Thyroid gland (tissue), 4 donors: ENCODE measurements around the gene COG2. TPM values are rescaled to one million over a fixed set of nuclear protein-coding genes. Genes with fewer than 3 reads are reported as not detected.
"Not testable (repeated sequence)": the region's sequence is repeated elsewhere in the genome, so short reads cannot be mapped to it uniquely, and the experiment has no call there.

Experiments used
- DNase-seq, 2 donors: peaks; one replicate each; pipeline ENCODE4 v3.0.0-alpha.2; 2019
- H3K27ac ChIP-seq, 3 donors: fragments of 200-600 bp; sonication (generic); 1 replicate in 2 of 3; 2 replicates in 1 of 3; pipeline ENCODE4 v1.5.1; 2016 to 2019; ENCODE audit warnings: mild to moderate bottlenecking in 1 of 3, moderate library complexity in 1 of 3
- H3K27me3 ChIP-seq: fragments of 200-600 bp; sonication (generic); one replicate; pipeline ENCODE4 v1.5.1; 2019
- H3K36me3 ChIP-seq, 2 donors: fragments of 200-600 bp; sonication (generic); one replicate each; pipeline ENCODE4 v1.5.1; 2016 to 2019
- H3K4me1 ChIP-seq, 2 donors: fragments of 200-600 bp; sonication (generic); one replicate each; pipeline ENCODE4 v1.5.1; 2017 to 2019
- H3K4me3 ChIP-seq, 3 donors: fragments of 200-600 bp; sonication (generic); replicated peaks in 1 of 3; 1 replicate in 2 of 3; 2 replicates in 1 of 3; pipeline ENCODE4 v1.5.1; 2016; ENCODE audit warnings: mild to moderate bottlenecking in 1 of 3
- H3K9me3 ChIP-seq: fragments of 200-600 bp; sonication (generic); one replicate; pipeline ENCODE4 v1.5.1; 2017
- POLR2A ChIP-seq, 2 donors: fragments of 450-650 bp; IDR thresholded peaks; one replicate each; pipeline ENCODE4 v1.6.1; 2017; ENCODE audit warnings: antibody characterized with exemption in 2 of 2, mild to moderate bottlenecking in 2 of 2, moderate library complexity in 1 of 2
- WGBS, 2 donors: methylation state at CpG; one replicate each; pipeline ENCODE4 v1.1.5; 2017; 5-methylcytosine and 5-hydroxymethylcytosine counted together
- intact Hi-C: fragments of 100-400 bp; cut with DNase I; formaldehyde crosslinking; loops from one replicate; pipeline ENCODE4 v1.15.1; 2023
- total RNA-seq, 4 donors: library from RNA; depleted of rRNA; stranded (reverse); fragments of >200 nt; gene quantifications; one replicate each; pipeline ENCODE4 v1.2.3, GENCODE V29; 2016
- TF ChIP-seq, protein P1 (sequence below), 6 experiments: fragments of 200-600 bp in 3 of 6; fragments of 450-650 bp in 3 of 6; sonication (generic) in 3 of 6; IDR thresholded peaks; one replicate each; pipeline ENCODE4 v1.5.1; 2016 to 2019; ENCODE audit warnings: antibody characterized with exemption in 6 of 6, mild to moderate bottlenecking in 2 of 6, inconsistent platforms in 1 of 6, moderate library complexity in 1 of 6

Gene COG2
- total RNA-seq, 4 donors from 2014 or later, result 36.3 to 48.1 (median 37.5) TPM

DNA sequence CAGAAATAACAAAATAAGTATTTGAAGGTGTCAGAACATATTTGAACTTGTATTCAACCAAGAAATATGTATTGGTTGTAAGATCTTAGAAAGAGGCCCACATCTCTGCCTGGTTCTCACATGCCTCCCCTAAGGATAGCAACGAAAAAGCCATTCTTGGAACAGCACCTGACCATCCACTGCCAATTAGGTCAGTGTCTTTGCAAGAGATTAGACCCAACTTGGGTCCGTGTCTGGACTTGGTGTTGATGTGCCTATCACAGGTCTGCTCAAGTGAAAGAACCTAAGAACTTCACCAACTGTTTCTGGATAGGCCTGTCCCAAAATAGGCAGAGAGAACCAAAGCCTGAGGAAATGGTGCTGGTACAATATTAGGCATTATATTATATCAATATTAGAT, 46.0 kb upstream of the COG2 start:
- DNase-seq, result no peak
- Histone ChIP-seq H3K27me3 (no peaks in the 10 kb centered on the region), H3K4me3 (no peak overlapping the region), H3K36me3 (no peaks in the 10 kb centered on the region), H3K4me1 (no peaks in the 10 kb centered on the region), H3K9me3 (no peaks in the 10 kb centered on the region), H3K27ac (no peak overlapping the region)
- WGBS, 2 donors, result 76 to 86% methylated on average over 2 of the region's 2 CpGs
- TF ChIP-seq, protein P1, sequence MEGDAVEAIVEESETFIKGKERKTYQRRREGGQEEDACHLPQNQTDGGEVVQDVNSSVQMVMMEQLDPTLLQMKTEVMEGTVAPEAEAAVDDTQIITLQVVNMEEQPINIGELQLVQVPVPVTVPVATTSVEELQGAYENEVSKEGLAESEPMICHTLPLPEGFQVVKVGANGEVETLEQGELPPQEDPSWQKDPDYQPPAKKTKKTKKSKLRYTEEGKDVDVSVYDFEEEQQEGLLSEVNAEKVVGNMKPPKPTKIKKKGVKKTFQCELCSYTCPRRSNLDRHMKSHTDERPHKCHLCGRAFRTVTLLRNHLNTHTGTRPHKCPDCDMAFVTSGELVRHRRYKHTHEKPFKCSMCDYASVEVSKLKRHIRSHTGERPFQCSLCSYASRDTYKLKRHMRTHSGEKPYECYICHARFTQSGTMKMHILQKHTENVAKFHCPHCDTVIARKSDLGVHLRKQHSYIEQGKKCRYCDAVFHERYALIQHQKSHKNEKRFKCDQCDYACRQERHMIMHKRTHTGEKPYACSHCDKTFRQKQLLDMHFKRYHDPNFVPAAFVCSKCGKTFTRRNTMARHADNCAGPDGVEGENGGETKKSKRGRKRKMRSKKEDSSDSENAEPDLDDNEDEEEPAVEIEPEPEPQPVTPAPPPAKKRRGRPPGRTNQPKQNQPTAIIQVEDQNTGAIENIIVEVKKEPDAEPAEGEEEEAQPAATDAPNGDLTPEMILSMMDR (IDR thresholded peaks at IDR 0.05), result no peak
- TF ChIP-seq POLR2A (IDR thresholded peaks at IDR 0.05), result no peak
- intact Hi-C loops, result no loop called here

- no peaks in the 10 kb centered on the region for H3K4me1 ChIP-seq
- intact Hi-C loops, result no loop called here
- H3K4me3 ChIP-seq, result no peak overlapping the region
- H3K27me3 ChIP-seq, result no peaks in the 10 kb centered on the region
- no peaks in the 10 kb centered on the region for H3K9me3 ChIP-seq
- no peak for TF ChIP-seq POLR2A (IDR thresholded peaks at IDR 0.05)
- TF ChIP-seq, protein P1 (IDR thresholded peaks at IDR 0.05), result no peak
- no peaks in the 10 kb centered on the region for H3K36me3 ChIP-seq
- no peak overlapping the region for H3K27ac ChIP-seq
- no peak for DNase-seq
These were observed 43.5 kb upstream of the COG2 start for GRCh38 chr1:230598745-230599144.

DNA sequence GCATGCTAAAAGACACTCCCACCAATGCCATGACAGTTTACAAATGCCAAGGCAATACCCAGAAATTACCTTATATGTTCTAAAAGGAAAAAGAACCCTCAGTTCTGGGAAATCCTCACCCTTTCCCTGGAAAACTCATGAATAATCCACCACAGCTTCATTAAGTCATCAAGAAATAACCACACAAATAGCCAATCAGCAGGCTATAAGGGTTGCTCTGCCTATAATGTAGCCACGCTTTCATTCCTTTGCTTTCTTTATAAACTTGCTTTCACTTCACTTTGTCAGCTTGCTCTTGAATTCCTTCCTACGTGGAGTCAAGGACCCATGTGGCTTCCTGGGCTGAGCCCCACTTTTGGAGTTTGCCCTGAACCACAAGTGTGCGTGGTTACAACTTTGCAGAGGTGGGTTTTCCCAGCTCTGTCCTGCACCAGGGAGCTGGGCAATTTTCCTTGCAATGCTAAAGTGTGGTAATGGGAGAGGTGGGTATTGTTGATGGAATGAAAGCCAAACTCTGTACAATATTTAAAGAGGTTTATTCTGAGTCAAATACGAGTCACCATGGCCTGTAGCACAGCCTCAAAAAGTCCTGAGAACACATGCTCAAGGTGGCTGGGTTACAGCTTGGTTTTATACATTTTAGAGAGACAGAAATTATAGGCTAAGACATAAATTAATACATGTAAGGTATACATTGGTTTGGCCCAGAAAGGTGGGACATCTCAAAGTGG, 42.2 kb upstream of the COG2 start:
- DNase-seq, result no peak
- Histone ChIP-seq H3K27me3 (no peaks in the 10 kb centered on the region), H3K4me1 (no peaks in the 10 kb centered on the region), H3K9me3 (no peaks in the 10 kb centered on the region), H3K4me3 (no peak overlapping the region), H3K36me3 (no peaks in the 10 kb centered on the region), H3K27ac (no peak overlapping the region)
- TF ChIP-seq, protein P1 (IDR thresholded peaks at IDR 0.05), result no peak
- no peak for TF ChIP-seq POLR2A (IDR thresholded peaks at IDR 0.05)
- WGBS, 2 donors, result 76% methylated on average over 4 of the region's 4 CpGs
- intact Hi-C loops, result no loop called here

DNA sequence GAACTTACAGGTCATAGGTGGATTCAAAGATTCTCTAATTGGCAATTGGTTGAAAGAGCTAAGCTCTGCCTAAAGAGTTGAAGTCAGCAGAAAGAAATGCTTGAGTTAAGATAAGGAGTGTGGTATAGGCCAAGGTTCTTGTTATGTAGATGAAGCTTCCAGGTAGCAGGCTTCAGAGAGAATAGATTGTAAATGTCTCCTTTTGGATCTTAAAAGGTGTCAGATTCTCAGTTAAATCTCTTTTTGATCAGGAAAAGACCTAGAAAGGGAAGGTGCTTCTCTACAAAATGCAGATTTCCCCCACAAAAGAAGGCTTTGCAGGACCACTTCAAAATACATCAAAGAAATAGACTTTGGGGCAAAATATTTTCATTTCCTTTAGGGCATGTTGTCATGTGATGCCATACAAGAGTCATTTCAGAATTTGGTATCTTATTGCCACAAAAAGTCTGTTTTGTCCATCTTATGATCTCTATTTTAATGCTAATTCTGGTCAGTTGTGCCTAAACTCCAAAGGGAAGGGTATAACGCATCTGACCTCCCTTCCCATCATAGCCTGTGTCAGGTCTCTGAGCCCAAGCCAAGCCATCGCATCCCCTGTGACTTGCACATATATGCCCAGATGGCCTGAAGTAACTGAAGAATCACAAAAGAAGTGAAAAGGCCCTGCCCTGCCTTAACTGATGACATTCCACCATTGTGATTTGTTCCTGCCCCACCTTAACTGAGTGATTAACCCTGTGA, 41.5 kb upstream of the COG2 start:
- H3K9me3 ChIP-seq, H3K4me1 ChIP-seq, H3K27ac ChIP-seq, intact Hi-C loops, H3K4me3 ChIP-seq, H3K27me3 ChIP-seq, H3K36me3 ChIP-seq, DNase-seq: not testable (repeated sequence)
- 87 to 93% methylated on average over 2 of the region's 2 CpGs for WGBS, 2 donors

DNA sequence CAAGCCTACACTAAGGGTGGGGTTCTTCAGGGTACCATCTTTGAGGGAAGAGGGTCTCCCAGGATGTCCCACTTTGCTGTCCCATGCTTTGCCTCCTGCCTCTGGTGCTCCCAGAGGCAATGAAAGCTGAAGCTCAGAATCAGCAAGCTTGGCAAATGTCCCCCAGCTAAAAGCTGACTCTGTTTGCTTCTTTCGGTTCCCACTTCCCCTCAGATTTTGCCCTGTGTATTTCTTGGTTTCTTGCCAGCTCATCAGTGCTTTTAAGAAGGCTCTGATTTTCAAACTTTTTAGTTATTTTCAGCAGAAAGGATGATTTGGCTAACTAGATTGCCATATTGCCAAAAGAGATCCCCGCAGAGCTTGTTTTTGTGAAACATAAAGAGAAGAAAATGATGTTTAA, 33.1 kb upstream of the COG2 start:
- no peaks in the 10 kb centered on the region for H3K9me3 ChIP-seq
- no peaks in the 10 kb centered on the region for H3K4me1 ChIP-seq
- DNase-seq, result no peak
- H3K27ac ChIP-seq, result no peak overlapping the region
- intact Hi-C loops, result no loop called here
- H3K36me3 ChIP-seq, result no peaks in the 10 kb centered on the region
- TF ChIP-seq, protein P1 (IDR thresholded peaks at IDR 0.05), result no peak
- TF ChIP-seq POLR2A (IDR thresholded peaks at IDR 0.05), result no peak
- no peaks in the 10 kb centered on the region for H3K27me3 ChIP-seq
- H3K4me3 ChIP-seq, result no peak overlapping the region
- 60 to 66% methylated on average over 2 of the region's 2 CpGs for WGBS, 2 donors
